ENCODE data around the gene NTF4. TPM values are rescaled to one million over a fixed set of nuclear protein-coding genes. Genes with fewer than 3 reads are reported as not detected.

Gene NTF4
- total and polyA plus RNA-seq, 2 of the 13 experiments (the other 11 are each of a cell fraction or from before 2014, with no cell fraction given): not detected

GRCh38 chr19:49084206-49085019 is 19.8 kb upstream of the NTF4 start (continued):
- TF ChIP-seq STAG1 (CRISPR knock-in tag; IDR thresholded peaks at IDR 0.05) (no peak), LRRFIP1 (CRISPR knock-in tag; conservative IDR thresholded peaks at IDR 0.05) (no peak), GRHL1 (CRISPR knock-in tag; conservative IDR thresholded peaks at IDR 0.05) (no peak), ZNF253 (CRISPR knock-in tag; IDR thresholded peaks at IDR 0.05; ENCODE audit: borderline replicate concordance) (no peak), KDM1A (CRISPR knock-in tag; IDR thresholded peaks at IDR 0.05) (no peak), KDM5A (IDR thresholded peaks at IDR 0.05; ENCODE audit: borderline replicate concordance, low read length) (no peak), UBTF (CRISPR knock-in tag; IDR thresholded peaks at IDR 0.05) (no peak), PCBP1 (IDR thresholded peaks at IDR 0.05; ENCODE audit: borderline replicate concordance, low read depth, low read length) (no peak), POLR2G (IDR thresholded peaks at IDR 0.05; ENCODE audit: low read depth, low read length) (no peak), NBN (conservative IDR thresholded peaks at IDR 0.05) (no peak), HMG20B (CRISPR knock-in tag; conservative IDR thresholded peaks at IDR 0.05) (no peak), ZNF263 (CRISPR knock-in tag; IDR thresholded peaks at IDR 0.05) (no peak), ZNF792 (CRISPR knock-in tag; IDR thresholded peaks at IDR 0.05) (no peak), POLR2AphosphoS2 (IDR thresholded peaks at IDR 0.05; ENCODE audit: low read depth, low read length) (no peak), HIVEP1 (CRISPR knock-in tag; IDR thresholded peaks at IDR 0.05) (no peak), ZNF629 (CRISPR knock-in tag; conservative IDR thresholded peaks at IDR 0.05) (no peak), JUN (CRISPR knock-in tag; IDR thresholded peaks at IDR 0.05) (no peak), TRIM24 (CRISPR knock-in tag; IDR thresholded peaks at IDR 0.05) (no peak), ZBTB49 (CRISPR knock-in tag; IDR thresholded peaks at IDR 0.05; ENCODE audit: borderline replicate concordance) (no peak), E2F1 (CRISPR knock-in tag; IDR thresholded peaks at IDR 0.05) (no peak), KDM4B (CRISPR knock-in tag; IDR thresholded peaks at IDR 0.05) (no peak)

All from HepG2 (cell line).